GM12878 (cell line): Measurements from ENCODE around the gene RABL6. TPM values are rescaled to one million over a fixed set of nuclear protein-coding genes. Genes with fewer than 3 reads are reported as not detected.

Experiments
- ATF7 ChIP-seq: fragments of 450-650 bp; IDR thresholded peaks from 2 replicates; pipeline ENCODE4 v1.6.1; 2016; ENCODE audit warnings: low read depth, mild to moderate bottlenecking
- BACH1 ChIP-seq: fragments of 450-650 bp; IDR thresholded peaks from 2 replicates; pipeline ENCODE4 v1.6.1; 2017; ENCODE audit warnings: mild to moderate bottlenecking, borderline replicate concordance
- CBX5 ChIP-seq: sonication (generic); IDR thresholded peaks from 2 replicates; pipeline ENCODE4 v1.6.1; 2016; ENCODE audit warnings: low read depth, moderate library complexity, mild to moderate bottlenecking, inconsistent platforms
- CHD1 ChIP-seq: IDR thresholded peaks from 2 replicates; pipeline ENCODE4 v1.6.1; 2012; ENCODE audit warnings: low read depth, low read length, improper control_type of control experiment
- CTCF ChIP-seq, 3 experiments: IDR thresholded peaks in 2 of 3; conservative IDR thresholded peaks in 1 of 3; 2 replicates each; pipeline ENCODE4 v1.5.1; 2011; ENCODE audit warnings: low read depth in 3 of 3, low read length in 3 of 3, mild to moderate bottlenecking in 3 of 3, control low read depth in 2 of 3, moderate library complexity in 2 of 3, inconsistent platforms in 1 of 3, mixed read lengths in 1 of 3; ENCODE audit not compliant: control insufficient read depth in 2 of 3, insufficient read depth in 1 of 3; ENCODE audit errors: extremely low read depth in 1 of 3
- E2F8 ChIP-seq: fragments of 450-650 bp; IDR thresholded peaks from 2 replicates; pipeline ENCODE4 v1.6.1; 2018; ENCODE audit warnings: mild to moderate bottlenecking, low read depth, moderate library complexity; ENCODE audit not compliant: partially characterized antibody
- FOS ChIP-seq: IDR thresholded peaks from 3 replicates; pipeline ENCODE4 v1.6.1; 2011; ENCODE audit warnings: borderline replicate concordance; ENCODE audit not compliant: insufficient read length; ENCODE audit errors: extremely low read depth
- FOXK2 ChIP-seq: fragments of 450-650 bp; IDR thresholded peaks from 2 replicates; pipeline ENCODE4 v1.6.1; 2017; ENCODE audit warnings: mild to moderate bottlenecking, moderate library complexity
- IKZF1 ChIP-seq: fragments of 450-650 bp; conservative IDR thresholded peaks from 2 replicates; pipeline ENCODE4 v1.6.1; 2017; ENCODE audit warnings: antibody characterized with exemption, mild to moderate bottlenecking
- NFIC ChIP-seq: IDR thresholded peaks from 2 replicates; pipeline ENCODE4 v1.6.1; 2012; ENCODE audit warnings: low read depth, mild to moderate bottlenecking, inconsistent platforms, low read length, moderate library complexity
- RFX5 ChIP-seq: IDR thresholded peaks from 2 replicates; pipeline ENCODE4 v1.6.1; 2011; ENCODE audit warnings: low read depth, low read length, improper control_type of control experiment
- TARDBP ChIP-seq: IDR thresholded peaks from 2 replicates; pipeline ENCODE4 v1.6.1; 2016; ENCODE audit warnings: borderline replicate concordance
- TBL1XR1 ChIP-seq: IDR thresholded peaks from 2 replicates; pipeline ENCODE4 v1.6.1; 2012; ENCODE audit warnings: low read depth, low read length, improper control_type of control experiment
- ZBTB11 ChIP-seq: fragments of 450-650 bp; formaldehyde crosslinking; IDR thresholded peaks from 2 replicates; pipeline ENCODE4 v1.5.0; 2022; ENCODE audit warnings: mild to moderate bottlenecking, missing genetic modification characterization
- ZNF622 ChIP-seq: fragments of 450-650 bp; IDR thresholded peaks from 2 replicates; pipeline ENCODE4 v1.6.1; 2017; ENCODE audit warnings: mild to moderate bottlenecking, inconsistent platforms
- polyA plus RNA-seq, 11 experiments: library from polyadenylated mRNA; depleted of rRNA in 4 of 11; unstranded in 6 of 11; stranded (reverse) in 5 of 11; fragments of >200 nt; fragmentation: Nextera tagmentation in 4 of 11; fragmentation: Illumina TruSeq in 1 of 11; extraction: Ambion mirVana in 4 of 11; extraction: Trizol in 1 of 11; gene quantifications; 1 replicate in 1 of 11; 2 replicates in 10 of 11; pipeline versions ENCODE4 v1.2.1 to v1.2.3, GENCODE V29; 2011 to 2016; ENCODE audit warnings: inconsistent platforms in 2 of 11, missing spikeins in 2 of 11, low read depth in 1 of 11
- total RNA-seq, 4 experiments: library from RNA; depleted of rRNA in 3 of 4; stranded (reverse); fragments of >200 nt in 3 of 4; fragmentation: Illumina TruSeq in 1 of 4; extraction: Trizol in 1 of 4; gene quantifications; 2 replicates each; pipeline versions ENCODE4 v1.2.1 to v1.2.3, GENCODE V29; 2013 to 2021
- TF ChIP-seq, protein P1 (sequence below): IDR thresholded peaks from 2 replicates; pipeline ENCODE4 v1.6.1; 2012; ENCODE audit warnings: mild to moderate bottlenecking, low read depth, low read length
- TF ChIP-seq, protein P2 (sequence below): IDR thresholded peaks from 2 replicates; pipeline ENCODE4 v1.6.1; 2011; ENCODE audit warnings: low read depth, low read length, improper control_type of control experiment, borderline replicate concordance

RABL6 gene
- total and polyA plus RNA-seq, 10 of the 15 experiments (the other 5 are each of a cell fraction or from before 2014, with no cell fraction given): 1.4 to 134 (median 42.7) TPM

DNA sequence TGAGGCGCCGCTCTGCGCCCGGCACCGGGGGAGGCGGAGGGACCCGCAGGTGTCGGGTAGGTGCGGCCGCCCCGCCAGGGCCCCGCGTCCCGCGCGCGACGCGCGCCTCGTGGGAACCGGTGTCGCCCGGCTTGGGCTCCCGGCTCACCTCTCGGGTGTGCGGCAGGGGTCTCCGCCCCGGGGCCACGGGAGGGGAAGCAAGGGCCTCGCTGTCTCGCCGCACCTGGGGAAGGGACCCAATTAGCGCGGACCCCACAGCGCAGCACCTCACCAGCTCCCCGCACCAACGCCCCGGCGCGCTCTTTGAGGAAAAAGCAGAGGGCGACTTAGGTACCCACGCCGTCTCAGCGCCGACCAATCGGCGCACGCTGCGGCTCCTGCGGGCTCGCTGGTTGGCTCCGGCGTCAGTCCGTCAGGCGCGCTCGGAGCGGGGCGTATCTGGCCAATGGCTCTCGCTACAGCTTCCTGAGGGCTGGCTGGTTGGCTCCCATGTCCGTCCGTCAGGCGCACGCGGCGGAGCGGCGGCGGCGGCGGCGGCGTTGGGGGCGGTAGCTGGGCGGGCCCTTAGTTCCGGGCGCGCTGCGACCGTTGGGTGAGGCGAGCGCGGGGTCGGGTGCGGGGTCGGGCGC, 78.3 kb downstream of the RABL6 start, which contains the start of gene TRAF2 (continued):
- TF ChIP-seq ZBTB11 (CRISPR knock-in tag): no peak
- no peak for TF ChIP-seq TARDBP
- no peak for TF ChIP-seq NFIC
- TF ChIP-seq TBL1XR1: 0 out of 2 replicates have a peak, but pooled peaks have one; percentile 29
- no peak for TF ChIP-seq CBX5
- TF ChIP-seq FOS: peak; percentile 100
- no peak for TF ChIP-seq CHD1
- TF ChIP-seq, protein P1, sequence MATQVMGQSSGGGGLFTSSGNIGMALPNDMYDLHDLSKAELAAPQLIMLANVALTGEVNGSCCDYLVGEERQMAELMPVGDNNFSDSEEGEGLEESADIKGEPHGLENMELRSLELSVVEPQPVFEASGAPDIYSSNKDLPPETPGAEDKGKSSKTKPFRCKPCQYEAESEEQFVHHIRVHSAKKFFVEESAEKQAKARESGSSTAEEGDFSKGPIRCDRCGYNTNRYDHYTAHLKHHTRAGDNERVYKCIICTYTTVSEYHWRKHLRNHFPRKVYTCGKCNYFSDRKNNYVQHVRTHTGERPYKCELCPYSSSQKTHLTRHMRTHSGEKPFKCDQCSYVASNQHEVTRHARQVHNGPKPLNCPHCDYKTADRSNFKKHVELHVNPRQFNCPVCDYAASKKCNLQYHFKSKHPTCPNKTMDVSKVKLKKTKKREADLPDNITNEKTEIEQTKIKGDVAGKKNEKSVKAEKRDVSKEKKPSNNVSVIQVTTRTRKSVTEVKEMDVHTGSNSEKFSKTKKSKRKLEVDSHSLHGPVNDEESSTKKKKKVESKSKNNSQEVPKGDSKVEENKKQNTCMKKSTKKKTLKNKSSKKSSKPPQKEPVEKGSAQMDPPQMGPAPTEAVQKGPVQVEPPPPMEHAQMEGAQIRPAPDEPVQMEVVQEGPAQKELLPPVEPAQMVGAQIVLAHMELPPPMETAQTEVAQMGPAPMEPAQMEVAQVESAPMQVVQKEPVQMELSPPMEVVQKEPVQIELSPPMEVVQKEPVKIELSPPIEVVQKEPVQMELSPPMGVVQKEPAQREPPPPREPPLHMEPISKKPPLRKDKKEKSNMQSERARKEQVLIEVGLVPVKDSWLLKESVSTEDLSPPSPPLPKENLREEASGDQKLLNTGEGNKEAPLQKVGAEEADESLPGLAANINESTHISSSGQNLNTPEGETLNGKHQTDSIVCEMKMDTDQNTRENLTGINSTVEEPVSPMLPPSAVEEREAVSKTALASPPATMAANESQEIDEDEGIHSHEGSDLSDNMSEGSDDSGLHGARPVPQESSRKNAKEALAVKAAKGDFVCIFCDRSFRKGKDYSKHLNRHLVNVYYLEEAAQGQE: no peak
- TF ChIP-seq, protein P2, sequence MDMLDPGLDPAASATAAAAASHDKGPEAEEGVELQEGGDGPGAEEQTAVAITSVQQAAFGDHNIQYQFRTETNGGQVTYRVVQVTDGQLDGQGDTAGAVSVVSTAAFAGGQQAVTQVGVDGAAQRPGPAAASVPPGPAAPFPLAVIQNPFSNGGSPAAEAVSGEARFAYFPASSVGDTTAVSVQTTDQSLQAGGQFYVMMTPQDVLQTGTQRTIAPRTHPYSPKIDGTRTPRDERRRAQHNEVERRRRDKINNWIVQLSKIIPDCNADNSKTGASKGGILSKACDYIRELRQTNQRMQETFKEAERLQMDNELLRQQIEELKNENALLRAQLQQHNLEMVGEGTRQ: no peak
- no peak for TF ChIP-seq ATF7
- TF ChIP-seq IKZF1: peak; percentile 53
- TF ChIP-seq RFX5: peak; percentile 58; the same call in 1 of the 2 replicates
- 0 out of 6 replicates have a peak, but pooled peaks of 1 of the 3 experiments have one; percentile 3 for TF ChIP-seq CTCF (IDR thresholded peaks at IDR 0.05 in 2 of 3, conservative IDR thresholded peaks at IDR 0.05 in 1 of 3; ENCODE audit: control insufficient read depth in 2 of 3, extremely low read depth in 1 of 3, insufficient read depth in 1 of 3, low read depth in 3 of 3, low read length in 3 of 3)
- TF ChIP-seq BACH1: peak; percentile 89
- no peak for TF ChIP-seq ZNF622
- TF ChIP-seq E2F8: no peak
- TF ChIP-seq FOXK2: no peak
